ENCODE results near the gene AFF3. TPM values are rescaled to one million over a fixed set of nuclear protein-coding genes. Genes with fewer than 3 reads are reported as not detected.

AFF3 gene
- total and polyA plus RNA-seq, 8 donors: 1.4 to 78.8 (median 14.7) TPM

- peak in 1 of 2 donors; percentile 23 for DNase-seq
- H3K4me1 ChIP-seq: peaks cover 0 to 16% (median 4%) of the 10 kb centered on the region in 4 donors
- H3K9me3 ChIP-seq: no peaks in the 10 kb centered on the region
- H3K36me3 ChIP-seq: no peaks in the 10 kb centered on the region
- WGBS, 5 donors: 47 to 71% (median 57%) methylated on average over 4 of the region's 4 CpGs
- peak overlapping the region in 2 of 5 donors; percentile 50 to 59 for H3K27ac ChIP-seq
- TF ChIP-seq EP300 (IDR thresholded peaks at IDR 0.05) (no peak), POLR2AphosphoS5 (IDR thresholded peaks at IDR 0.05) (peak in 1 of 3 donors; percentile 19)
- intact Hi-C loops (cut with DNase I; ENCODE audit: low total_unique reads): no loop called here
- H3K4me3 ChIP-seq: no peak overlapping the region
- H3K27me3 ChIP-seq: no peaks in the 10 kb centered on the region
Observed at GRCh38 chr2:99648178-99648844, 494.1 kb downstream of the AFF3 start.

DNA sequence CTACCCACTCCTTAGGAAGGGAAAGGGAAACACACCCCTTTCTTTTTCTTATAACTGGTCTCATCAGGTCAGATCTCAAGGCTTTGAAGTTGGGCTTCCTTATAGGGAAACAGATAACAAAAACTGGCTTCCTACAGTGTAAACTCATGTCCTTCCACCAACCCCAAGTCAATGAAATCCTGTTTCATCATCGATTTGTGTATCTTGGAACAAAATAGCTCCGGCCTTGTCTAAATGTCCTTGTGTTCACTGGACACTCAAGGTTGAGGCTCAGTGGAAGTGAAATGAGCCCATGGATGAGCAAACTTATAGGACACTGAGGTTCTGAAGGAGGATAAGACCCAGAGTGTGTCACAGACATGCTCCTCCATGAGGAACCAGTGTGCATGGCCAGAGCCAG, 496.4 kb downstream of the AFF3 start:
- H3K9me3 ChIP-seq: no peaks in the 10 kb centered on the region
- H3K4me1 ChIP-seq: peaks cover 0 to 16% (median 4%) of the 10 kb centered on the region in 4 donors
- no peak overlapping the region for H3K27ac ChIP-seq
- H3K4me3 ChIP-seq: no peak overlapping the region
- no peak for DNase-seq
- intact Hi-C loops (cut with DNase I; ENCODE audit: low total_unique reads): no loop called here
- H3K36me3 ChIP-seq: no peaks in the 10 kb centered on the region
- no peak for TF ChIP-seq POLR2A (IDR thresholded peaks at IDR 0.05)
- TF ChIP-seq EP300 (IDR thresholded peaks at IDR 0.05): no peak
- TF ChIP-seq, protein P1, sequence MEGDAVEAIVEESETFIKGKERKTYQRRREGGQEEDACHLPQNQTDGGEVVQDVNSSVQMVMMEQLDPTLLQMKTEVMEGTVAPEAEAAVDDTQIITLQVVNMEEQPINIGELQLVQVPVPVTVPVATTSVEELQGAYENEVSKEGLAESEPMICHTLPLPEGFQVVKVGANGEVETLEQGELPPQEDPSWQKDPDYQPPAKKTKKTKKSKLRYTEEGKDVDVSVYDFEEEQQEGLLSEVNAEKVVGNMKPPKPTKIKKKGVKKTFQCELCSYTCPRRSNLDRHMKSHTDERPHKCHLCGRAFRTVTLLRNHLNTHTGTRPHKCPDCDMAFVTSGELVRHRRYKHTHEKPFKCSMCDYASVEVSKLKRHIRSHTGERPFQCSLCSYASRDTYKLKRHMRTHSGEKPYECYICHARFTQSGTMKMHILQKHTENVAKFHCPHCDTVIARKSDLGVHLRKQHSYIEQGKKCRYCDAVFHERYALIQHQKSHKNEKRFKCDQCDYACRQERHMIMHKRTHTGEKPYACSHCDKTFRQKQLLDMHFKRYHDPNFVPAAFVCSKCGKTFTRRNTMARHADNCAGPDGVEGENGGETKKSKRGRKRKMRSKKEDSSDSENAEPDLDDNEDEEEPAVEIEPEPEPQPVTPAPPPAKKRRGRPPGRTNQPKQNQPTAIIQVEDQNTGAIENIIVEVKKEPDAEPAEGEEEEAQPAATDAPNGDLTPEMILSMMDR (IDR thresholded peaks at IDR 0.05): no peak
- TF ChIP-seq POLR2AphosphoS5 (IDR thresholded peaks at IDR 0.05): no peak
- WGBS, 5 donors: 87 to 95% (median 89%) methylated on average over 2 of the region's 2 CpGs
- no peaks in the 10 kb centered on the region for H3K27me3 ChIP-seq

- DNase-seq: peak in 1 of 2 donors; percentile 42
- WGBS, 5 donors: 59 to 76% (median 71%) methylated on average over 5 of the region's 5 CpGs
- Histone ChIP-seq H3K27me3 (no peaks in the 10 kb centered on the region), H3K4me1 (peaks cover 0 to 19% (median 4%) of the 10 kb centered on the region in 4 donors), H3K9me3 (no peaks in the 10 kb centered on the region), H3K36me3 (no peaks in the 10 kb centered on the region), H3K27ac (no peak overlapping the region), H3K4me3 (no peak overlapping the region)
- TF ChIP-seq POLR2AphosphoS5 (IDR thresholded peaks at IDR 0.05): no peak
- no peak for TF ChIP-seq EP300 (IDR thresholded peaks at IDR 0.05)
- TF ChIP-seq POLR2A (IDR thresholded peaks at IDR 0.05): no peak
- TF ChIP-seq, protein P1 (IDR thresholded peaks at IDR 0.05): no peak
- intact Hi-C loops (cut with DNase I; ENCODE audit: low total_unique reads): no loop called here
Observed at GRCh38 chr2:99644419-99644787, 498.0 kb downstream of the AFF3 start.

GRCh38 chr2:99643787-99644418, 498.5 kb downstream of the AFF3 start:
- H3K4me1 ChIP-seq: peaks cover 0 to 18% (median 4%) of the 10 kb centered on the region in 4 donors
- WGBS, 5 donors: 63 to 86% (median 75%) methylated on average over 9 of the region's 9 CpGs
- H3K4me3 ChIP-seq: no peak overlapping the region
- no peaks in the 10 kb centered on the region for H3K36me3 ChIP-seq
- DNase-seq: no peak
- H3K27me3 ChIP-seq: no peaks in the 10 kb centered on the region
- H3K27ac ChIP-seq: no peak overlapping the region
- H3K9me3 ChIP-seq: no peaks in the 10 kb centered on the region
- TF ChIP-seq EP300 (IDR thresholded peaks at IDR 0.05): no peak
- no peak for TF ChIP-seq POLR2A (IDR thresholded peaks at IDR 0.05)
- no peak for TF ChIP-seq POLR2AphosphoS5 (IDR thresholded peaks at IDR 0.05)
- TF ChIP-seq, protein P1 (IDR thresholded peaks at IDR 0.05): no peak
- intact Hi-C loops (cut with DNase I; ENCODE audit: low total_unique reads): no loop called here

DNA sequence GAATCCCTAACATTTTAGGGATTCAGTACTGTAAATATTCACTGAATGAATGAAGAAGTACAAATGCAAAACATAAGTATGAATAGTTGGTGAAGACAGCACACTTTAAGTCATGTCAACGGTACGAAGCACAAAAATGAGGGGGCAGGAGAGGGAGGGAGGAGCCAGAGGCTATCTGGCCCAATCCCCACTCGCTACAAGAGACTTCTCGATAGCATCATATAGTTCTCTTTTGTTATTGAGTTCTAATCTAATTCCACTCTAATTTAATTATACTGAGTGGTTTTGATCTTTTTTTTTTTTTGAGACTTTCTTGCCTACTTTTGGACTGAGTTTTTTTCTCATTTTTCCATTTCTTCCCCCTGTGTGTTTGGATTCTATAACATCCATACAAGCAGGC, 500.4 kb downstream of the AFF3 start:
- WGBS, 5 donors: 90 to 94% (median 93%) methylated on average over 4 of the region's 4 CpGs
- no peak overlapping the region for H3K27ac ChIP-seq
- peaks cover 0 to 15% (median 4%) of the 10 kb centered on the region in 4 donors for H3K4me1 ChIP-seq
- no peak for DNase-seq
- intact Hi-C loops (cut with DNase I; ENCODE audit: low total_unique reads): no loop called here
- no peaks in the 10 kb centered on the region for H3K27me3 ChIP-seq
- H3K36me3 ChIP-seq: no peaks in the 10 kb centered on the region
- TF ChIP-seq POLR2AphosphoS5 (IDR thresholded peaks at IDR 0.05) (no peak), EP300 (IDR thresholded peaks at IDR 0.05) (no peak), POLR2A (IDR thresholded peaks at IDR 0.05) (no peak)
- TF ChIP-seq, protein P1 (IDR thresholded peaks at IDR 0.05): no peak
- H3K4me3 ChIP-seq: no peak overlapping the region
- no peaks in the 10 kb centered on the region for H3K9me3 ChIP-seq

Data from stomach (tissue), 9 donors.